WERI-Rb-1 (cell line): ENCODE results near the gene LRRC49.
"Not testable (repeated sequence)": the region's sequence is repeated elsewhere in the genome, so short reads cannot be mapped to it uniquely, and the experiment has no call there.

Experiments
- DNase-seq: peaks from one replicate; pipeline ENCODE4 v3.0.0-alpha.2; 2020
- H3K27ac ChIP-seq: fragments of 250-450 bp; sonication (Bioruptor Pico); 2 replicates; pipeline ENCODE4 v1.5.1; 2020; ENCODE audit warnings: mild to moderate bottlenecking, moderate library complexity
- H3K27me3 ChIP-seq: fragments of 250-450 bp; sonication (Bioruptor Pico); 2 replicates; pipeline ENCODE4 v1.5.1; 2021; ENCODE audit warnings: mild to moderate bottlenecking, low read depth, moderate library complexity; ENCODE audit not compliant: insufficient read depth, severe bottlenecking
- H3K36me3 ChIP-seq: fragments of 250-450 bp; sonication (Bioruptor Pico); 2 replicates; pipeline ENCODE4 v1.5.1; 2020; ENCODE audit warnings: mild to moderate bottlenecking, moderate library complexity
- H3K4me3 ChIP-seq: 2 replicates; pipeline ENCODE4 v1.5.1; 2011; ENCODE audit warnings: low read depth, mild to moderate bottlenecking, control low read depth, low read length
- H3K9me3 ChIP-seq: fragments of 250-450 bp; sonication (Bioruptor Pico); 2 replicates; pipeline ENCODE4 v1.5.1; 2021; ENCODE audit warnings: mild to moderate bottlenecking, moderate library complexity; ENCODE audit not compliant: severe bottlenecking
- CTCF ChIP-seq: IDR thresholded peaks from 2 replicates; pipeline ENCODE4 v1.5.1; 2011; ENCODE audit warnings: low read depth, mild to moderate bottlenecking, control low read depth, inconsistent platforms, low read length

LRRC49 gene

GRCh38 chr15:70856884-70857561, 35.6 kb upstream of the LRRC49 start:
- H3K4me3 ChIP-seq: no peak overlapping the region
- H3K27ac ChIP-seq: no peak overlapping the region
- H3K27me3 ChIP-seq: no peaks in the 10 kb centered on the region
- no peak for TF ChIP-seq CTCF
- H3K9me3 ChIP-seq: no peaks in the 10 kb centered on the region
- H3K36me3 ChIP-seq: no peaks in the 10 kb centered on the region
- no peak for DNase-seq

GRCh38 chr15:70857562-70858285, 34.9 kb upstream of the LRRC49 start:
- no peaks in the 10 kb centered on the region for H3K9me3 ChIP-seq
- no peak for DNase-seq
- H3K27me3 ChIP-seq: no peaks in the 10 kb centered on the region
- H3K36me3 ChIP-seq: no peaks in the 10 kb centered on the region
- H3K4me3 ChIP-seq: no peak overlapping the region
- TF ChIP-seq CTCF: no peak
- no peak overlapping the region for H3K27ac ChIP-seq

- not testable (repeated sequence) for H3K27me3 ChIP-seq, H3K4me3 ChIP-seq, H3K27ac ChIP-seq, DNase-seq, H3K36me3 ChIP-seq, H3K9me3 ChIP-seq
Measured at GRCh38 chr15:70858614-70859321, 33.9 kb upstream of the LRRC49 start.

- H3K27me3 ChIP-seq: no peaks in the 10 kb centered on the region
Measured at GRCh38 chr15:70859322-70859908, 33.2 kb upstream of the LRRC49 start.

GRCh38 chr15:70859998-70860397, 32.6 kb upstream of the LRRC49 start:
- Histone ChIP-seq H3K27me3 (no peaks in the 10 kb centered on the region), H3K27ac (no peak overlapping the region), H3K4me3 (no peak overlapping the region), H3K36me3 (no peaks in the 10 kb centered on the region), H3K9me3 (no peaks in the 10 kb centered on the region)
- DNase-seq: no peak
- TF ChIP-seq CTCF: no peak

More at GRCh38 chr15:70859322-70859908, 33.2 kb upstream of the LRRC49 start:
- DNase-seq: no peak
- no peaks in the 10 kb centered on the region for H3K9me3 ChIP-seq
- H3K4me3 ChIP-seq: no peak overlapping the region
- H3K27ac ChIP-seq: no peak overlapping the region
- no peak for TF ChIP-seq CTCF
- no peaks in the 10 kb centered on the region for H3K36me3 ChIP-seq
